WTC11 (cell line): ENCODE data around the gene FAM3B.

ENCODE experiments used
- CREB1 ChIP-seq: sonication (generic); formaldehyde crosslinking; IDR thresholded peaks from 2 replicates; pipeline ENCODE4 v1.8.0; 2023; ENCODE audit warnings: mild to moderate bottlenecking, missing genetic modification reagents
- FOXK1 ChIP-seq: sonication (generic); formaldehyde crosslinking; IDR thresholded peaks from 2 replicates; pipeline ENCODE4 v1.8.0; 2022; ENCODE audit warnings: mild to moderate bottlenecking, moderate library complexity, missing genetic modification reagents
- NFE2L1 ChIP-seq: sonication (generic); formaldehyde crosslinking; IDR thresholded peaks from 2 replicates; pipeline ENCODE4 v1.8.1; 2023; ENCODE audit warnings: missing genetic modification reagents
- NR2C2 ChIP-seq: sonication (generic); formaldehyde crosslinking; IDR thresholded peaks from 2 replicates; pipeline ENCODE4 v1.8.0; 2022; ENCODE audit warnings: mild to moderate bottlenecking, missing genetic modification reagents
- TEAD1 ChIP-seq: sonication (generic); formaldehyde crosslinking; IDR thresholded peaks from 2 replicates; pipeline ENCODE4 v1.8.0; 2022; ENCODE audit warnings: mild to moderate bottlenecking, missing genetic modification reagents
- TEAD4 ChIP-seq: sonication (generic); formaldehyde crosslinking; IDR thresholded peaks from 2 replicates; pipeline ENCODE4 v1.8.0; 2022; ENCODE audit warnings: mild to moderate bottlenecking, missing genetic modification reagents
- ZNF138 ChIP-seq: sonication (generic); formaldehyde crosslinking; conservative IDR thresholded peaks from 2 replicates; pipeline ENCODE4 v1.8.1; 2022; ENCODE audit warnings: mild to moderate bottlenecking, moderate library complexity, missing genetic modification reagents
- ZNF232 ChIP-seq: sonication (generic); formaldehyde crosslinking; IDR thresholded peaks from 2 replicates; pipeline ENCODE4 v1.8.0; 2022; ENCODE audit warnings: mild to moderate bottlenecking, missing genetic modification reagents
- ZNF416 ChIP-seq: fragments of 250-450 bp; sonication (Bioruptor Pico); IDR thresholded peaks from 2 replicates; pipeline ENCODE4 v1.9.0; 2021; ENCODE audit warnings: mild to moderate bottlenecking, inconsistent platforms
- TF ChIP-seq, protein P1 (sequence below): fragments of 200-600 bp; IDR thresholded peaks from 2 replicates; pipeline ENCODE4 v1.8.0; 2022; ENCODE audit warnings: antibody characterized with exemption
- TF ChIP-seq, protein P2 (sequence below): sonication (generic); formaldehyde crosslinking; IDR thresholded peaks from 2 replicates; pipeline ENCODE4 v1.8.1; 2023; ENCODE audit warnings: mild to moderate bottlenecking, moderate library complexity, missing genetic modification reagents
- TF ChIP-seq, protein P3 (sequence below): sonication (generic); formaldehyde crosslinking; IDR thresholded peaks from 2 replicates; pipeline ENCODE4 v1.8.0; 2022; ENCODE audit warnings: missing genetic modification reagents
- TF ChIP-seq, protein P4 (sequence below): sonication (generic); formaldehyde crosslinking; conservative IDR thresholded peaks from 2 replicates; pipeline ENCODE4 v1.8.1; 2023; ENCODE audit warnings: mild to moderate bottlenecking, low read depth, missing genetic modification reagents, moderate library complexity

DNA sequence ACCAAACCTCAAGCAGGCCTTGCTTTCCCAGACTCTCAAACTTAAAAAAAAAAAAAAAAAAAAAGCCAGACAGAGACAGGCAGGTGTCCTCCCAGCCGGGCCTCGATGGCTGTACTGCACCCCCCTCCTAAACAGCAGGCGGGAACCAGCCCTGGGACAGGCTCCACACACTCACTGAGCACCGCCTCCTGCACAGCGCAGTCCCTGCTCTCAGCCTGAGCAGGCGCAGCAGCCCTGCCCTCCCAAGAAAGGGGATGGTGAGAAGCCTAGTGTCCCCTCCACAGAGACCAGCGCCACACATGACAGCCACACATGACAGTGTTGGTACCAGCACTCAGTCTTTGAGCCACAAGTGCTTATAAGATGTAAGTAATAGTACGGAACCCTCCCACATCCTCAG, 57.2 kb downstream of the FAM3B start:
- no peak for TF ChIP-seq FOXK1 (CRISPR knock-in tag)
- TF ChIP-seq, protein P1, sequence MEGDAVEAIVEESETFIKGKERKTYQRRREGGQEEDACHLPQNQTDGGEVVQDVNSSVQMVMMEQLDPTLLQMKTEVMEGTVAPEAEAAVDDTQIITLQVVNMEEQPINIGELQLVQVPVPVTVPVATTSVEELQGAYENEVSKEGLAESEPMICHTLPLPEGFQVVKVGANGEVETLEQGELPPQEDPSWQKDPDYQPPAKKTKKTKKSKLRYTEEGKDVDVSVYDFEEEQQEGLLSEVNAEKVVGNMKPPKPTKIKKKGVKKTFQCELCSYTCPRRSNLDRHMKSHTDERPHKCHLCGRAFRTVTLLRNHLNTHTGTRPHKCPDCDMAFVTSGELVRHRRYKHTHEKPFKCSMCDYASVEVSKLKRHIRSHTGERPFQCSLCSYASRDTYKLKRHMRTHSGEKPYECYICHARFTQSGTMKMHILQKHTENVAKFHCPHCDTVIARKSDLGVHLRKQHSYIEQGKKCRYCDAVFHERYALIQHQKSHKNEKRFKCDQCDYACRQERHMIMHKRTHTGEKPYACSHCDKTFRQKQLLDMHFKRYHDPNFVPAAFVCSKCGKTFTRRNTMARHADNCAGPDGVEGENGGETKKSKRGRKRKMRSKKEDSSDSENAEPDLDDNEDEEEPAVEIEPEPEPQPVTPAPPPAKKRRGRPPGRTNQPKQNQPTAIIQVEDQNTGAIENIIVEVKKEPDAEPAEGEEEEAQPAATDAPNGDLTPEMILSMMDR, result no peak
- TF ChIP-seq NR2C2 (CRISPR knock-in tag), result no peak
- no peak for TF ChIP-seq ZNF232
- TF ChIP-seq, protein P2, sequence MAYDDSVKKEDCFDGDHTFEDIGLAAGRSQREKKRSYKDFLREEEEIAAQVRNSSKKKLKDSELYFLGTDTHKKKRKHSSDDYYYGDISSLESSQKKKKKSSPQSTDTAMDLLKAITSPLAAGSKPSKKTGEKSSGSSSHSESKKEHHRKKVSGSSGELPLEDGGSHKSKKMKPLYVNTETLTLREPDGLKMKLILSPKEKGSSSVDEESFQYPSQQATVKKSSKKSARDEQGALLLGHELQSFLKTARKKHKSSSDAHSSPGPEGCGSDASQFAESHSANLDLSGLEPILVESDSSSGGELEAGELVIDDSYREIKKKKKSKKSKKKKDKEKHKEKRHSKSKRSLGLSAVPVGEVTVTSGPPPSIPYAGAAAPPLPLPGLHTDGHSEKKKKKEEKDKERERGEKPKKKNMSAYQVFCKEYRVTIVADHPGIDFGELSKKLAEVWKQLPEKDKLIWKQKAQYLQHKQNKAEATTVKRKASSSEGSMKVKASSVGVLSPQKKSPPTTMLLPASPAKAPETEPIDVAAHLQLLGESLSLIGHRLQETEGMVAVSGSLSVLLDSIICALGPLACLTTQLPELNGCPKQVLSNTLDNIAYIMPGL (CRISPR knock-in tag), result no peak
- TF ChIP-seq NFE2L1 (CRISPR knock-in tag), result no peak
- TF ChIP-seq CREB1 (CRISPR knock-in tag), result no peak
- TF ChIP-seq ZNF138 (CRISPR knock-in tag), result no peak
- no peak for TF ChIP-seq TEAD4 (CRISPR knock-in tag)
- TF ChIP-seq, protein P3, sequence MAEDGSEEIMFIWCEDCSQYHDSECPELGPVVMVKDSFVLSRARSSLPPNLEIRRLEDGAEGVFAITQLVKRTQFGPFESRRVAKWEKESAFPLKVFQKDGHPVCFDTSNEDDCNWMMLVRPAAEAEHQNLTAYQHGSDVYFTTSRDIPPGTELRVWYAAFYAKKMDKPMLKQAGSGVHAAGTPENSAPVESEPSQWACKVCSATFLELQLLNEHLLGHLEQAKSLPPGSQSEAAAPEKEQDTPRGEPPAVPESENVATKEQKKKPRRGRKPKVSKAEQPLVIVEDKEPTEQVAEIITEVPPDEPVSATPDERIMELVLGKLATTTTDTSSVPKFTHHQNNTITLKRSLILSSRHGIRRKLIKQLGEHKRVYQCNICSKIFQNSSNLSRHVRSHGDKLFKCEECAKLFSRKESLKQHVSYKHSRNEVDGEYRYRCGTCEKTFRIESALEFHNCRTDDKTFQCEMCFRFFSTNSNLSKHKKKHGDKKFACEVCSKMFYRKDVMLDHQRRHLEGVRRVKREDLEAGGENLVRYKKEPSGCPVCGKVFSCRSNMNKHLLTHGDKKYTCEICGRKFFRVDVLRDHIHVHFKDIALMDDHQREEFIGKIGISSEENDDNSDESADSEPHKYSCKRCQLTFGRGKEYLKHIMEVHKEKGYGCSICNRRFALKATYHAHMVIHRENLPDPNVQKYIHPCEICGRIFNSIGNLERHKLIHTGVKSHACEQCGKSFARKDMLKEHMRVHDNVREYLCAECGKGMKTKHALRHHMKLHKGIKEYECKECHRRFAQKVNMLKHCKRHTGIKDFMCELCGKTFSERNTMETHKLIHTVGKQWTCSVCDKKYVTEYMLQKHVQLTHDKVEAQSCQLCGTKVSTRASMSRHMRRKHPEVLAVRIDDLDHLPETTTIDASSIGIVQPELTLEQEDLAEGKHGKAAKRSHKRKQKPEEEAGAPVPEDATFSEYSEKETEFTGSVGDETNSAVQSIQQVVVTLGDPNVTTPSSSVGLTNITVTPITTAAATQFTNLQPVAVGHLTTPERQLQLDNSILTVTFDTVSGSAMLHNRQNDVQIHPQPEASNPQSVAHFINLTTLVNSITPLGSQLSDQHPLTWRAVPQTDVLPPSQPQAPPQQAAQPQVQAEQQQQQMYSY (CRISPR knock-in tag), result no peak
- TF ChIP-seq, protein P4, sequence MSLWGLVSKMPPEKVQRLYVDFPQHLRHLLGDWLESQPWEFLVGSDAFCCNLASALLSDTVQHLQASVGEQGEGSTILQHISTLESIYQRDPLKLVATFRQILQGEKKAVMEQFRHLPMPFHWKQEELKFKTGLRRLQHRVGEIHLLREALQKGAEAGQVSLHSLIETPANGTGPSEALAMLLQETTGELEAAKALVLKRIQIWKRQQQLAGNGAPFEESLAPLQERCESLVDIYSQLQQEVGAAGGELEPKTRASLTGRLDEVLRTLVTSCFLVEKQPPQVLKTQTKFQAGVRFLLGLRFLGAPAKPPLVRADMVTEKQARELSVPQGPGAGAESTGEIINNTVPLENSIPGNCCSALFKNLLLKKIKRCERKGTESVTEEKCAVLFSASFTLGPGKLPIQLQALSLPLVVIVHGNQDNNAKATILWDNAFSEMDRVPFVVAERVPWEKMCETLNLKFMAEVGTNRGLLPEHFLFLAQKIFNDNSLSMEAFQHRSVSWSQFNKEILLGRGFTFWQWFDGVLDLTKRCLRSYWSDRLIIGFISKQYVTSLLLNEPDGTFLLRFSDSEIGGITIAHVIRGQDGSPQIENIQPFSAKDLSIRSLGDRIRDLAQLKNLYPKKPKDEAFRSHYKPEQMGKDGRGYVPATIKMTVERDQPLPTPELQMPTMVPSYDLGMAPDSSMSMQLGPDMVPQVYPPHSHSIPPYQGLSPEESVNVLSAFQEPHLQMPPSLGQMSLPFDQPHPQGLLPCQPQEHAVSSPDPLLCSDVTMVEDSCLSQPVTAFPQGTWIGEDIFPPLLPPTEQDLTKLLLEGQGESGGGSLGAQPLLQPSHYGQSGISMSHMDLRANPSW (CRISPR knock-in tag), result no peak
- TF ChIP-seq ZNF416 (CRISPR knock-in tag), result no peak
- TF ChIP-seq TEAD1 (CRISPR knock-in tag), result no peak
